BE2C (cell line): ENCODE results near the gene EMD.

ENCODE experiments used
- DNase-seq: peaks from one replicate; pipeline ENCODE4 v3.0.0-alpha.2; 2020
- H3K27me3 ChIP-seq: fragments of 250-450 bp; sonication (Bioruptor Pico); 2 replicates; pipeline ENCODE4 v1.5.1; 2020; ENCODE audit warnings: mild to moderate bottlenecking
- H3K36me3 ChIP-seq: fragments of 250-450 bp; sonication (Bioruptor Pico); 2 replicates; pipeline ENCODE4 v1.5.1; 2020; ENCODE audit warnings: mild to moderate bottlenecking
- H3K4me1 ChIP-seq: fragments of 250-450 bp; sonication (Bioruptor Pico); 2 replicates; pipeline ENCODE4 v1.5.1; 2020
- H3K4me3 ChIP-seq: 2 replicates; pipeline ENCODE4 v1.5.1; 2011; ENCODE audit warnings: low read depth, low read length
- H3K9me3 ChIP-seq: fragments of 250-450 bp; sonication (Bioruptor Pico); 2 replicates; pipeline ENCODE4 v1.5.1; 2020
- CTCF ChIP-seq: IDR thresholded peaks from 2 replicates; pipeline ENCODE4 v1.5.1; 2012; ENCODE audit warnings: mild to moderate bottlenecking, low read depth, low read length

The EMD gene

GRCh38 chrX:154355094-154355775 is 23.9 kb upstream of the EMD start:
- no peak overlapping the region for H3K4me3 ChIP-seq
- DNase-seq, result no peak
- peaks cover 98% of the 10 kb centered on the region for H3K36me3 ChIP-seq
- no peak for TF ChIP-seq CTCF
- H3K27me3 ChIP-seq, result no peaks in the 10 kb centered on the region
- H3K9me3 ChIP-seq, result no peaks in the 10 kb centered on the region
- H3K4me1 ChIP-seq, result no peaks in the 10 kb centered on the region

GRCh38 chrX:154355776-154356140 is 23.3 kb upstream of the EMD start:
- Histone ChIP-seq H3K36me3 (peaks cover 97% of the 10 kb centered on the region), H3K9me3 (no peaks in the 10 kb centered on the region)
- TF ChIP-seq CTCF, result no peak

DNA sequence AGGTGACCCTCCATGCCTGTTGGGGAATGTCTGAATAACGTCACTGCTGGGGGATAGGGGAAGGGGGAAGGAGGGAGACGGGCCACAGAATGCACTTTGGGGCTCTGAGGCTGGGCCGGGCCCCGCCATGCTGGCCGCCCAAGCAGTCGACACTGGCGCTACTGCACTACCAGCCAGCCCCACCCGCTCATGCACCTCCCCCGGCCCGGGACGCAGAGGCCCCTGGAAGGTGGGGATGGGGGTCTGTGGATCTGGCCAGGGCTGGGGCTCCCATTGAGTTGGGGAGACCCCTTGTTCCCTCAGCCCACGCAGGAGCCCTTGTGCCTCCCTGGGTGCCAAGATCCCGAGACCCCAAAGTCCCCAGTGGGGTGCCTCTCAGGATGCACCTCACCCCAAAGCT is 22.5 kb upstream of the EMD start:
- H3K27me3 ChIP-seq, result no peaks in the 10 kb centered on the region
- no peak overlapping the region for H3K4me3 ChIP-seq
- H3K4me1 ChIP-seq, result no peaks in the 10 kb centered on the region
- no peak for DNase-seq
- H3K9me3 ChIP-seq, result no peaks in the 10 kb centered on the region
- peaks cover 93% of the 10 kb centered on the region for H3K36me3 ChIP-seq
- TF ChIP-seq CTCF, result no peak

More at GRCh38 chrX:154355776-154356140, 23.3 kb upstream of the EMD start:
- DNase-seq, result no peak
- no peak overlapping the region for H3K4me3 ChIP-seq
- H3K4me1 ChIP-seq, result no peaks in the 10 kb centered on the region
- H3K27me3 ChIP-seq, result no peaks in the 10 kb centered on the region

DNA sequence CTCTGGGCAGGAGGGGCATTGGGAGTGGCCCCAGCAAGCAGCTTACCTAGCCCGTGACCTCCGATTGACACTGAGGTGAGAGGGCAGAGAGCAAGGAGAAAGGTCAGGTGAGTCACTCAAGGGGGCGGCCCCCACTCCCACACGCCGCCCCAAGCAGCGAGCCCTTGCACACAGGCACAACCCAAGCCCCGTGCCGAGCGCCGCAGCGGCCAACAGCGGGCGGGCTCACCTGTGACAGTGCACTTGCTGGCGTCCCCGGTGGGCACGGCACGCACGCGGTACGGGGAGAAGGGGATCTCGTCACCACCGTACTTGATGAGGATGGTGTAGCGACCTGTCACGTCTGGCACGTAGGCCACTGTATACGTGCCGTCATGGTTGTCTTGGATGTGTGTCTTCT is 21.9 kb upstream of the EMD start:
- no peaks in the 10 kb centered on the region for H3K27me3 ChIP-seq

GRCh38 chrX:154358011-154358410 is 21.1 kb upstream of the EMD start:
- H3K9me3 ChIP-seq, result no peaks in the 10 kb centered on the region
- TF ChIP-seq CTCF, result no peak
- peaks cover 93% of the 10 kb centered on the region for H3K36me3 ChIP-seq
- H3K4me1 ChIP-seq, result no peaks in the 10 kb centered on the region
- H3K4me3 ChIP-seq, result no peak overlapping the region
- no peaks in the 10 kb centered on the region for H3K27me3 ChIP-seq
- DNase-seq, result no peak

More for the DNA sequence above, 21.9 kb upstream of the EMD start:
- no peak for TF ChIP-seq CTCF
- H3K9me3 ChIP-seq, result no peaks in the 10 kb centered on the region
- peaks cover 93% of the 10 kb centered on the region for H3K36me3 ChIP-seq
- DNase-seq, result no peak
- no peak overlapping the region for H3K4me3 ChIP-seq
- H3K4me1 ChIP-seq, result no peaks in the 10 kb centered on the region

DNA sequence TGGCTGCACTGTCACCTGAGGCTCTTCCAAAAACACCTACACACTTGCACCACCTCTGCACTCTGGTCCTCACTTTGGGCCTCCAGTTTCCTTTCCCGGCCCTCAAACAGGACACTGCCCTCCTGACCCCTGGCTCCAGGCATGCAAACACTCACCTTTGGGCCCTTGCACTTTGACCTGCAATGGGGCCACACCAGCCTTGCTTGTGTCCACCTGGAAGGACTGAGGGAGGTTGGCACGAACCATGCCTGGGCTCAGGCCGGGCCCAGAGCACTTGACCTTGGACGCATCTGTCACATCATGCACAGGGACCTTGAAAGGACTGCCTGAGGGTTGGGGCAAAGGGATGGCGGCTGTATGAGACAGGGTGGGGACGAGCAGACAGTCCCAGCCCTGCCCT is 20.3 kb upstream of the EMD start:
- H3K4me1 ChIP-seq, result no peaks in the 10 kb centered on the region
- H3K9me3 ChIP-seq, result no peaks in the 10 kb centered on the region
- TF ChIP-seq CTCF, result no peak
- peaks cover 89% of the 10 kb centered on the region for H3K36me3 ChIP-seq
- no peak for DNase-seq
- H3K4me3 ChIP-seq, result no peak overlapping the region
- H3K27me3 ChIP-seq, result no peaks in the 10 kb centered on the region
